Smooth muscle cell (in vitro differentiated cells): ENCODE data around the gene BRINP3. TPM values are rescaled to one million over a fixed set of nuclear protein-coding genes. Genes with fewer than 3 reads are reported as not detected.
A peak's percentile ranks its signal among the peaks of the same experiment; 100 is the strongest.

Experiments used
- DNase-seq: peaks from one replicate; lab custom pipeline; 2025; ENCODE audit not compliant: unreplicated experiment; lab: John Stamatoyannopoulos, UW
- H2AFZ ChIP-seq: fragments of 200-600 bp; sonication (generic); 2 replicates; pipeline ENCODE4 v1.6.0; 2016; ENCODE audit warnings: antibody characterized with exemption, low read depth, mild to moderate bottlenecking
- H3F3A ChIP-seq: fragments of 200-600 bp; sonication (generic); 2 replicates; pipeline ENCODE4 v1.6.0; 2017; ENCODE audit warnings: antibody characterized with exemption, low read depth
- H3K27ac ChIP-seq: fragments of 200-600 bp; sonication (generic); 2 replicates; pipeline ENCODE4 v1.5.1; 2016; ENCODE audit warnings: low read depth, mild to moderate bottlenecking
- H3K27me3 ChIP-seq: fragments of 200-600 bp; sonication (generic); 2 replicates; pipeline ENCODE4 v1.6.1; 2016; ENCODE audit warnings: low read depth, mild to moderate bottlenecking
- H3K36me3 ChIP-seq: fragments of 200-600 bp; sonication (generic); 2 replicates; pipeline ENCODE4 v1.5.1; 2016; ENCODE audit warnings: low read depth
- H3K4me1 ChIP-seq: fragments of 200-600 bp; sonication (generic); 2 replicates; pipeline ENCODE4 v1.5.1; 2016; ENCODE audit warnings: low read depth
- H3K4me2 ChIP-seq: fragments of 200-600 bp; sonication (generic); 2 replicates; pipeline ENCODE4 v1.6.0; 2016; ENCODE audit warnings: mild to moderate bottlenecking
- H3K4me3 ChIP-seq: fragments of 200-600 bp; sonication (generic); 2 replicates; pipeline ENCODE4 v1.5.1; 2016; ENCODE audit warnings: mild to moderate bottlenecking
- H3K79me2 ChIP-seq: fragments of 200-600 bp; sonication (generic); 2 replicates; pipeline ENCODE4 v1.6.0; 2016; ENCODE audit warnings: low read depth, mild to moderate bottlenecking
- H3K9ac ChIP-seq: fragments of 200-600 bp; sonication (generic); 2 replicates; pipeline ENCODE4 v1.6.0; 2016; ENCODE audit warnings: low read depth
- H3K9me3 ChIP-seq: fragments of 200-600 bp; sonication (generic); replicated peaks from 2 replicates; pipeline ENCODE4 v1.5.1; 2016; ENCODE audit warnings: low read depth
- H4K20me1 ChIP-seq: fragments of 200-600 bp; sonication (generic); 2 replicates; pipeline ENCODE4 v1.6.0; 2016; ENCODE audit warnings: low read depth
- CTCF ChIP-seq: fragments of 200-600 bp; sonication (generic); IDR thresholded peaks from 2 replicates; pipeline ENCODE4 v1.5.1; 2017; ENCODE audit warnings: borderline replicate concordance, mild to moderate bottlenecking, antibody characterized with exemption; ENCODE audit not compliant: insufficient read depth, poor library complexity, severe bottlenecking
- WGBS: methylation state at CpG from one replicate; pipeline ENCODE4 v1.1.7; 2016; ENCODE audit warnings: low lambda C conversion rate; 5-methylcytosine and 5-hydroxymethylcytosine counted together
- polyA plus RNA-seq: library from polyadenylated mRNA; unstranded; fragments of >200 nt; fragmentation: Nextera tagmentation; extraction: Ambion mirVana; gene quantifications from 2 replicates; pipeline ENCODE4 v1.2.1, GENCODE V29; 2016
- total RNA-seq: library from RNA; depleted of rRNA; stranded (reverse); fragments of >200 nt; gene quantifications from 2 replicates; pipeline ENCODE4 v1.2.3, GENCODE V29; 2014

BRINP3 gene
- total and polyA plus RNA-seq, 2 experiments from 2014 or later: not detected

GRCh38 chr1:190377294-190377693 lies 100.4 kb downstream of the BRINP3 start:
- Histone ChIP-seq H3K36me3 (no peaks in the 10 kb centered on the region), H3K27me3 (no peaks in the 10 kb centered on the region), H3K4me2 (no peak overlapping the region), H3K9ac (no peak overlapping the region), H4K20me1 (no peaks in the 10 kb centered on the region), H3F3A (no peaks in the 10 kb centered on the region), H3K4me1 (no peaks in the 10 kb centered on the region), H3K9me3 (no peaks in the 10 kb centered on the region), H3K4me3 (no peak overlapping the region), H3K27ac (no peak overlapping the region), H3K79me2 (no peaks in the 10 kb centered on the region), H2AFZ (no peak overlapping the region)
- WGBS: 58% methylated on average over 2 of the region's 2 CpGs
- DNase-seq: no peak
- no peak for TF ChIP-seq CTCF

GRCh38 chr1:190376044-190376443 lies 101.6 kb downstream of the BRINP3 start:
- Histone ChIP-seq H3K27me3 (no peaks in the 10 kb centered on the region), H3K4me2 (peak overlapping the region; percentile 43)

GRCh38 chr1:190373705-190374336 lies 103.8 kb downstream of the BRINP3 start:
- no peak overlapping the region for H3K4me3 ChIP-seq
- H4K20me1 ChIP-seq: no peaks in the 10 kb centered on the region
- H3K79me2 ChIP-seq: no peaks in the 10 kb centered on the region
- no peaks in the 10 kb centered on the region for H3K36me3 ChIP-seq
- no peaks in the 10 kb centered on the region for H3K27me3 ChIP-seq
- H3F3A ChIP-seq: no peaks in the 10 kb centered on the region
- no peak overlapping the region for H3K27ac ChIP-seq
- H3K9me3 ChIP-seq: no peaks in the 10 kb centered on the region
- no peak overlapping the region for H3K4me2 ChIP-seq
- TF ChIP-seq CTCF: peak; percentile 42
- H3K4me1 ChIP-seq: no peaks in the 10 kb centered on the region
- H2AFZ ChIP-seq: no peak overlapping the region
- 17% methylated on average over 2 of the region's 2 CpGs for WGBS
- no peak overlapping the region for H3K9ac ChIP-seq
- DNase-seq: no peak

More at GRCh38 chr1:190376044-190376443, 101.6 kb downstream of the BRINP3 start:
- peak overlapping the region; percentile 81 for H2AFZ ChIP-seq
- 18% methylated on average over 1 of the region's 1 CpG for WGBS
- no peaks in the 10 kb centered on the region for H3K4me1 ChIP-seq
- no peak overlapping the region for H3K4me3 ChIP-seq
- no peak for TF ChIP-seq CTCF
- no peaks in the 10 kb centered on the region for H4K20me1 ChIP-seq
- H3K27ac ChIP-seq: no peak overlapping the region
- no peaks in the 10 kb centered on the region for H3F3A ChIP-seq
- no peaks in the 10 kb centered on the region for H3K36me3 ChIP-seq
- no peaks in the 10 kb centered on the region for H3K9me3 ChIP-seq
- no peak for DNase-seq
- no peak overlapping the region for H3K9ac ChIP-seq
- H3K79me2 ChIP-seq: no peaks in the 10 kb centered on the region

- H3K36me3 ChIP-seq: no peaks in the 10 kb centered on the region
- DNase-seq: no peak
- H3K79me2 ChIP-seq: no peaks in the 10 kb centered on the region
Observed at GRCh38 chr1:190367200-190367599, 110.5 kb downstream of the BRINP3 start.

More at GRCh38 chr1:190367200-190367599, 110.5 kb downstream of the BRINP3 start:
- no peak overlapping the region for H3K4me3 ChIP-seq
- H3K4me1 ChIP-seq: no peaks in the 10 kb centered on the region
- no peaks in the 10 kb centered on the region for H3K9me3 ChIP-seq
- no peaks in the 10 kb centered on the region for H4K20me1 ChIP-seq
- no peak overlapping the region for H3K4me2 ChIP-seq
- no peaks in the 10 kb centered on the region for H3K27me3 ChIP-seq
- no peak for TF ChIP-seq CTCF
- H2AFZ ChIP-seq: no peak overlapping the region
- no peak overlapping the region for H3K9ac ChIP-seq
- WGBS: 96% methylated on average over 4 of the region's 4 CpGs
- no peaks in the 10 kb centered on the region for H3F3A ChIP-seq
- H3K27ac ChIP-seq: no peak overlapping the region
